Small intestine (tissue), 7 donors: ENCODE results near the gene RERGL. TPM values are rescaled to one million over a fixed set of nuclear protein-coding genes. Genes with fewer than 3 reads are reported as not detected.

ENCODE experiments used
- DNase-seq, 2 donors: peaks; one replicate each; pipeline versions ENCODE4 v3.0.0 to v3.0.0-alpha.2; 2013
- FAIRE-seq: peaks from 2 replicates; lab custom pipeline; 2012; peaks lifted over from hg19 to GRCh38; lab: Jason Lieb, UNC
- H3K27ac ChIP-seq, 3 donors: one replicate each; pipeline ENCODE4 v1.5.1; 2013; ENCODE audit warnings: low read length in 2 of 3, mild to moderate bottlenecking in 2 of 3, control low read depth in 1 of 3, inconsistent platforms in 1 of 3, low read depth in 1 of 3, moderate library complexity in 1 of 3
- H3K27me3 ChIP-seq, 3 donors: one replicate each; pipeline ENCODE4 v1.6.1; 2013; ENCODE audit warnings: low read length in 3 of 3, inconsistent platforms in 1 of 3; ENCODE audit not compliant: control insufficient read depth in 3 of 3, insufficient read depth in 3 of 3
- H3K36me3 ChIP-seq, 3 donors: one replicate each; pipeline ENCODE4 v1.6.1; 2013; ENCODE audit warnings: low read length in 3 of 3, inconsistent platforms in 1 of 3, low read depth in 1 of 3, mild to moderate bottlenecking in 1 of 3, moderate library complexity in 1 of 3; ENCODE audit not compliant: control insufficient read depth in 3 of 3, insufficient read depth in 2 of 3
- H3K4me1 ChIP-seq, 3 donors: one replicate each; pipeline ENCODE4 v1.6.1; 2013; ENCODE audit warnings: low read length in 2 of 3, inconsistent platforms in 1 of 3, low read depth in 1 of 3, mild to moderate bottlenecking in 1 of 3, moderate library complexity in 1 of 3; ENCODE audit not compliant: control insufficient read depth in 3 of 3, insufficient read depth in 2 of 3
- H3K4me3 ChIP-seq, 3 donors: one replicate each; pipeline ENCODE4 v1.5.1; 2013; ENCODE audit warnings: low read length in 3 of 3, control low read depth in 1 of 3, inconsistent platforms in 1 of 3, low read depth in 1 of 3, mild to moderate bottlenecking in 1 of 3, moderate library complexity in 1 of 3
- H3K9me3 ChIP-seq, 2 donors: one replicate each; pipeline ENCODE4 v1.6.1; 2013; ENCODE audit warnings: low read depth in 1 of 2, low read length in 1 of 2; ENCODE audit not compliant: control insufficient read depth in 2 of 2, insufficient read depth in 1 of 2
- WGBS, 3 donors: extraction: QIAGEN DNeasy Blood & Tissue Kit; methylation state at CpG; one replicate each; pipeline ENCODE4 v1.1.7; 2013; 5-methylcytosine and 5-hydroxymethylcytosine counted together
- polyA plus RNA-seq, 4 donors: library from polyadenylated mRNA; stranded (reverse) in 3 of 4; unstranded in 1 of 4; fragments of 200-250 nt in 3 of 4; fragments of 120-200 nt in 1 of 4; gene quantifications; one replicate each; pipeline versions ENCODE4 v1.2.1 to v1.2.3, GENCODE V29; 2013
- donor health status: healthy with polysubstance abuse.
- donor health status: control.
- donor health status: control.
- donor health status: Bipolar disorder and iron deficiency.
- donor health status: healthy.

Gene RERGL
- polyA plus RNA-seq, 4 donors = 0.13 to 18.7 TPM; not detected in 2

GRCh38 chr12:18103624-18104023 lies 13.6 kb upstream of the RERGL start:
- H3K4me1 ChIP-seq = no peaks in the 10 kb centered on the region
- WGBS, 3 donors = 79 to 90% (median 88%) methylated on average over 2 of the region's 2 CpGs
- no peak for DNase-seq
- no peak overlapping the region for H3K4me3 ChIP-seq
- FAIRE-seq = no peak
- no peaks in the 10 kb centered on the region for H3K9me3 ChIP-seq
- no peak overlapping the region for H3K27ac ChIP-seq
- no peaks in the 10 kb centered on the region for H3K27me3 ChIP-seq
- no peaks in the 10 kb centered on the region for H3K36me3 ChIP-seq

DNA sequence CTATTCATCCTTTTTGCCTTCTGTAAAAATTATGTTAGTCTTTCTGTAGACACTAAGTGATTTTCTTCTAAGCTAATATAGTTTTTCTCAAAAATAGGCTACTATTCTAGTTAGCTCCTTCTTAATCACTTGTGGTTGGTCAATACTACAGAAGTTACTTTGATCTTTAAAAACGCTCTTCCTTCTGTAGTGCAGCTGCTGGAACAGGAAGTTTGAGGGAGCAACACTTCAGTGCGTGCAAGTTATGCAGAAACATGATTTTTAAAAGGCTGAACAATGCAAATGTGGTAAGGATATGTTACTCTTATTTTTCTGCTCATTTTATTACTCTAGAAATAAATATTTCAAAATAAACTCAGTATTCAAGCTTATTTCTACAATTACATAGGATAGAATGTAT lies 11.1 kb upstream of the RERGL start:
- H3K27me3 ChIP-seq = no peaks in the 10 kb centered on the region
- FAIRE-seq = no peak
- 29 to 44% (median 34%) methylated on average over 2 of the region's 2 CpGs for WGBS, 3 donors

GRCh38 chr12:18084080-18084479 lies 5.9 kb downstream of the RERGL start:
- Histone ChIP-seq H3K27me3 (no peaks in the 10 kb centered on the region), H3K27ac (no peak overlapping the region), H3K4me1 (no peaks in the 10 kb centered on the region), H3K4me3 (no peak overlapping the region), H3K9me3 (no peaks in the 10 kb centered on the region), H3K36me3 (no peaks in the 10 kb centered on the region)
- FAIRE-seq (no peak), DNase-seq (no peak)
- WGBS, 3 donors = 47 to 70% (median 60%) methylated on average over 3 of the region's 3 CpGs

More for the DNA sequence above, 11.1 kb upstream of the RERGL start:
- DNase-seq = no peak
- H3K4me3 ChIP-seq = no peak overlapping the region
- H3K27ac ChIP-seq = no peak overlapping the region
- no peaks in the 10 kb centered on the region for H3K36me3 ChIP-seq
- H3K4me1 ChIP-seq = no peaks in the 10 kb centered on the region
- H3K9me3 ChIP-seq = no peaks in the 10 kb centered on the region

DNA sequence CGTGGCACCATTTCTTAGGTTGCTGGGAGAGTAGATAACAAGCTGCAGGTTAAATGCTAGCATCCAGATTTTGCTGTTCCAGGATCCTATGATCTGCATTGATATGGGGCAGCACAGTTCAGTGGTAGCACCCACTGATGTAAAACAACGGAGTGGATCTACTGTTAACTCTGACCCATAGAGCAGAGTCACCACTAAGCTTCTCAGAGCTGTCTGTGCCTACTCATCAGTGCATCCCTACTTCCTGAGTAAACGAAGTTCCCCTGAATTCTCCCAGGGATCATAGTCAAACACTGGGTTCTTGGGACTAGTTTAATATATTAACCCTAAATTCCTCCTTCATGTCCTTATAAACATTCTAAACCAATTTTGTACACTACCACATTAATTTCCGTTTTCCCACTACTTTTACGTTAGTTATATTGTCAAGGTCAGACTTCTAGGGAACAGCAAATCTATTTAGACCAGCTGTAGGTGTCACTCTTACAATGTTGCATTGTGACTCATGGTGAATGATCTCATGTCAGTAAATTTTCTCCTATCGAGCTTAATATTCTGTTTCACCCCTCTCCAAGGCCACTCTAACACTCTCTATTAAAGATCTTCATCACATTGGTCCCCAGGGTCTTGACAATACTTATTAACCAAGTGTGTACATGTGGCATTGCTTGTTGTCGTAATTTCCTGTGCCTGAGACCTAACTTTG lies 10.3 kb downstream of the RERGL start:
- no peak overlapping the region for H3K27ac ChIP-seq
- H3K9me3 ChIP-seq = no peaks in the 10 kb centered on the region
- H3K36me3 ChIP-seq = no peaks in the 10 kb centered on the region
- no peak for DNase-seq
- H3K4me1 ChIP-seq = no peaks in the 10 kb centered on the region
- H3K4me3 ChIP-seq = no peak overlapping the region
- no peak for FAIRE-seq
- H3K27me3 ChIP-seq = no peaks in the 10 kb centered on the region
- 50 to 59% (median 56%) methylated on average over 7 of the region's 7 CpGs for WGBS, 3 donors

DNA sequence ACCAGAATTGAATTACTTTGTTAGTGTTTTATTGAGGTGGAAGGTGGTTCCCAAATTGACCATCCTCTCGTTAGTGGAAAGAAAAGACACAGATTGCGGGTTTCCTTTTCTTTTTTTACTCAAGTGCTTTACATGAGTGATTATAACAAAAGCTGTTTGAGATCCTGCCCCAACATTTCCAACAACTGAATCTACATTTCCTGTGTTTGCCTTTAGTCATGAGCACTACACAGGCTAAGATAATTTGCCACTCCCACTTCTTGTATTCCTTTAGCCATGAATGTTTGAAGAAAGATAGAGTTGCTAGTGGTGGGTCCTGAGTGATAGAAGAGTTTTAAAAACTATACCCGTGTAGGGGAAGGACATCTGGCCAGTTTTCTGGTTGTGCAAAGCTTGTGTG lies 16.0 kb downstream of the RERGL start:
- FAIRE-seq = no peak
- no peak overlapping the region for H3K4me3 ChIP-seq
- H3K4me1 ChIP-seq = no peaks in the 10 kb centered on the region
- H3K36me3 ChIP-seq = no peaks in the 10 kb centered on the region
- no peak overlapping the region for H3K27ac ChIP-seq
- H3K9me3 ChIP-seq = peaks cover 0 to 3% of the 10 kb centered on the region in 2 donors
- H3K27me3 ChIP-seq = no peaks in the 10 kb centered on the region
- no peak for DNase-seq
- 28 to 38% (median 37%) methylated on average over 3 of the region's 3 CpGs for WGBS, 3 donors

- no peak overlapping the region for H3K4me3 ChIP-seq
- 82 to 84% (median 84%) methylated on average over 14 of the region's 14 CpGs for WGBS, 3 donors
- no peak for FAIRE-seq
- no peaks in the 10 kb centered on the region for H3K36me3 ChIP-seq
- no peak overlapping the region for H3K27ac ChIP-seq
- no peaks in the 10 kb centered on the region for H3K4me1 ChIP-seq
- DNase-seq = no peak
- no peaks in the 10 kb centered on the region for H3K27me3 ChIP-seq
- peaks cover 0 to 3% of the 10 kb centered on the region in 2 donors for H3K9me3 ChIP-seq
Observed at GRCh38 chr12:18072723-18073122, 17.3 kb downstream of the RERGL start.

- H3K27me3 ChIP-seq = no peaks in the 10 kb centered on the region
- H3K36me3 ChIP-seq = no peaks in the 10 kb centered on the region
- peaks cover 0 to 3% of the 10 kb centered on the region in 2 donors for H3K9me3 ChIP-seq
- FAIRE-seq (no peak), DNase-seq (no peak)
- H3K4me3 ChIP-seq = no peak overlapping the region
- H3K27ac ChIP-seq = no peak overlapping the region
- H3K4me1 ChIP-seq = no peaks in the 10 kb centered on the region
- WGBS, 3 donors = 58 to 68% (median 66%) methylated on average over 4 of the region's 4 CpGs
Observed at GRCh38 chr12:18071336-18071735, 18.7 kb downstream of the RERGL start.

DNA sequence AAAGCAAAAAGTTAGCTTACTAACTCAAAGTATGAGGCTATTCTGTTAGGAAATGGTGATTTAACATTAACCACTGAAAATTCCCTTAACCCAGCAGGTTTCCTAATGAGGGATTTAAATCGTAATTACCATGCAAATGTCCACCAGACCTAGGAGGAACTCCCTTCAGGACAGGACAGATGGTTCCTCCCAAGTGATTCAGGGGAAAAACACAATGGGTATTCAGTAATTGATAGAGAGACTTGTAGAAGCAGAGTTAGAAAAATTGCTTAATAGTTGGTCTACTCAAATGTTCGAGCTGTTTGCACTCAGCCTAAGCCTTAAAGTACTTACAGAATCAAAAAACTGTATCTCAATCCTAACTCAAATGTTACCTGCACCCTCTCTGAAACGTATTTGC lies 21.6 kb downstream of the RERGL start:
- no peak overlapping the region for H3K4me3 ChIP-seq
- no peaks in the 10 kb centered on the region for H3K4me1 ChIP-seq
- H3K36me3 ChIP-seq = no peaks in the 10 kb centered on the region
- WGBS, 3 donors = 51 to 63% (median 59%) methylated on average over 3 of the region's 3 CpGs
- FAIRE-seq = no peak
- no peak for DNase-seq
- H3K9me3 ChIP-seq = peaks cover 0 to 3% of the 10 kb centered on the region in 2 donors
- no peaks in the 10 kb centered on the region for H3K27me3 ChIP-seq
- H3K27ac ChIP-seq = no peak overlapping the region

DNA sequence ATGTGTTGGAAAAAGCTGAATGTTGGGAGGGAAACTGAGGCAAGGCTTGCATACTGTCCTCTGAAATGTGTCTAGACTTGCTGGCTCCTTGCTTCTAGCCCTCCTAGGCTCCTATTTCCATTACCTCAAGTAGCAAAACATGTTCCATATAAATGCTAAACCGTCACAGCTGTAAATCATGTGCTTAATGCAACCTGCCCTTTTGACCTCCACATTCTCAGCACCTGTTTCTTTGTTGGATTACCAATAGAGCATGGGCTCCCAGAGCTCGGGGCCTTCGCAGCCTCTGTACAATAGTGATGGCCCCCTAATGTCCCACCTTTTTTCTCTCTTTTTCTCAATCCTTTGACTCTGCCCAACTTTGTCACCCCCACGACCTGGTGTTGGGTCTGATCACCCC lies 23.3 kb downstream of the RERGL start:
- no peak overlapping the region for H3K27ac ChIP-seq
- FAIRE-seq (no peak), DNase-seq (no peak)
- 37 to 46% (median 40%) methylated on average over 4 of the region's 4 CpGs for WGBS, 3 donors
- no peaks in the 10 kb centered on the region for H3K36me3 ChIP-seq
- no peak overlapping the region for H3K4me3 ChIP-seq
- H3K9me3 ChIP-seq = no peaks in the 10 kb centered on the region
- no peaks in the 10 kb centered on the region for H3K4me1 ChIP-seq
- H3K27me3 ChIP-seq = no peaks in the 10 kb centered on the region
